Left forelimb (tissue), 1 donor: ENCODE results near the gene STK24.

Source experiments
- DNase-seq: peaks from one replicate; pipeline ENCODE4 v3.0.0-alpha.2; 2018; ENCODE audit warnings: low spot score

Gene STK24

DNA sequence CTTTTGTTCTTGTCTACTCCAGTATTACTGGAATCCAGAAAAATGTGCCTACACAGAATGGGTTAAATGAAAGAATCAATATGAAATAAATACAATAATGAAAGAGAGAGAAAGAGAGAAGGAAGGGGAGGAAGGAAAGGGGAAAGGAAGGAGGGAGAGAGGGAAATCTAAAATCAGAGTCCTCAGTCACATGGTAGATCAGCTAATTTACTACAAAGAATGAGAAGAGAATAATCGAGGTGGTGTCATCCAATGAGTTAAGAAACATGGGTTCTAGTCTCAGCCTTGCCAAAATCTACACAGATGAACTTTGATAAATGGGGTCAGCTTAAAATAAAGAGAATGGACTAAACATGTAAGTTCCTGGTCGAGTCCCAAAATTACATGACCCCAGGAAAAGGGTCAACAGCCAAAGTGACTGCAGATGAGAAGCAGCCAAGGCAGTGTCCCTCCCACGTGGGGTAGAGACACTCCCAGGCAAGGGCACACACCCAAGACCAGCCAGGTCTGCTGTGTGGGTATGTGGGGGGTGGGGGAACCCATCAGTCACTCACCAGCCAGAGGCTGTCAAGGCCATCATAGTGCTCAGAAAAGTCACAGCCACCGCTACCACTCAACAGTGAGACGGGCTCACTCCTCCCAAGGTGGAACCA lies 103.6 kb downstream of the STK24 start:
- DNase-seq = peak; percentile 45

DNA sequence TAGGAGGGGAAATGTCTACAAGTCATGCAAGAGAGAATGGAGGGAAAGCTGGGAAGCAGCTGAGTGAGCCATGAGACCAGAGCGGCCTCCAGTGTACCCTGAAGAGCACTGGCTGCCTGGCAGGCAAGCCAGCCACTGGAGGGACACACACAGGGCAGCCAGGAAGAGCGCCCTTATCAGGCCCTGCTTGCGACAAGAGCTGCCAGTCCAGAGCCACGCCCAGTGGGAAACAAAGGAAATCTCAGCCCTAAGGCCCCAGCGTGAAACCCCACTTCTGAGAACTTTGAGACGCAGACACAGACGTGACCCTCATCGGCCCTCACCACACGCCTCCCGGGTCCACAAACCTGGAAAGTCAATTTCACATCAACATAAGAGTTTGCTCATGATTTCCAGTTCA lies 105.0 kb downstream of the STK24 start:
- no peak for DNase-seq

DNA sequence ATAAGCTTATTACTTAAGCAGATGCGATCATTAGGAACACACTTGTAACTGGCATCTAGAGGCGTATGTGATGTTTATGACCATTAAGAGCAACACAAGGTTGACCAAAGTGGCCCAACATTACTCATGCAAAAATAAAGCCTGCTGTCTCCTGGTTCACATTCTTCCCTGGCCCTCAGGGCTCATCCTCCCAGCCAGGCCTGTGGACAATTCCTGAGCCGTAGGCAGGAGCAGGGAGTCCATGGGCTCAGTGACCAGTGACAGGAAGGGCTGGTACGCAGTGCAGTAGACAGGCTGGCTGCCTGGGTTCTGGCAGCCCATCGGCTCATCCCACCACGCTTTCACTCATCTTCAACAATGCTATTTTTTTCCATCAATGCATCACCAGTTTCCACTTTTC lies 106.0 kb downstream of the STK24 start:
- DNase-seq = peak; percentile 18

DNA sequence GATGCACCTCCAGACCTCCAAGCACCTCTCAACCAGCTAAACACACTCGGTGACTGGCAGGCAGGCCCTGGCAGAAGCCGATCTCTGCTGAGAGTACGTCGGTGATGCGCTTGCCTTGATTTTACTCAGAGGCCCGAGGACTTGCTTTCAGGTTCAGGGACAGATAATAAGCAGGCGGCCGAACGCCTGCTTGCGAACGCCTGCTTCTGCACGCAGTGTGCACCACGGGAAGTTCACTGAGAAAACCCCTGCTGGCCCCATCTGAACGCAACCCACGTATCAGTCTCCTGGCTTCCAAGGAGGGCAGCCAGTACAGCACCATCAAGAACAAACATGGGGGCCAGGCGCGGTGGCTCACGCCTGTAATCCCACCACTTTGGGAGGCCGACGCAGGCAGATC lies 108.0 kb downstream of the STK24 start:
- DNase-seq = no peak

DNA sequence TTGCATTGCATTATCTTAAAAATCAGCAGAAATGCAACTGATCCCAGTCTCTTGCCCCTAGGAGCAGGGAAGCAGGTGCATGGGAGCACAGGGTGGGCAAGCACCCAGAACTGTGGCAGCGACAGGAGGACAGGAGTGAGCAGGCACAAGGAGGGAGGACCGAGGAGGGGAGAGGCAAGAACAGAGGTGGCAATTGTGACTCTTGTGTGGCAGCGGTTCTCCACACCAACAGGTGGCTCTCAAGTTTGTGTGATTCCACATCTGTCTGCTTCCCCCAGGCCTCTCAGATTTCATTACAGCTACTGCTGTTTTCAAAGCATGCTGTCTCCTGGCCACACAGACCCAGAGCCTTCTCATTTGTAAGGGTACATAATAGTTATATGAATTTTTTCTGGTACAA lies 108.5 kb downstream of the STK24 start:
- DNase-seq = no peak

DNA sequence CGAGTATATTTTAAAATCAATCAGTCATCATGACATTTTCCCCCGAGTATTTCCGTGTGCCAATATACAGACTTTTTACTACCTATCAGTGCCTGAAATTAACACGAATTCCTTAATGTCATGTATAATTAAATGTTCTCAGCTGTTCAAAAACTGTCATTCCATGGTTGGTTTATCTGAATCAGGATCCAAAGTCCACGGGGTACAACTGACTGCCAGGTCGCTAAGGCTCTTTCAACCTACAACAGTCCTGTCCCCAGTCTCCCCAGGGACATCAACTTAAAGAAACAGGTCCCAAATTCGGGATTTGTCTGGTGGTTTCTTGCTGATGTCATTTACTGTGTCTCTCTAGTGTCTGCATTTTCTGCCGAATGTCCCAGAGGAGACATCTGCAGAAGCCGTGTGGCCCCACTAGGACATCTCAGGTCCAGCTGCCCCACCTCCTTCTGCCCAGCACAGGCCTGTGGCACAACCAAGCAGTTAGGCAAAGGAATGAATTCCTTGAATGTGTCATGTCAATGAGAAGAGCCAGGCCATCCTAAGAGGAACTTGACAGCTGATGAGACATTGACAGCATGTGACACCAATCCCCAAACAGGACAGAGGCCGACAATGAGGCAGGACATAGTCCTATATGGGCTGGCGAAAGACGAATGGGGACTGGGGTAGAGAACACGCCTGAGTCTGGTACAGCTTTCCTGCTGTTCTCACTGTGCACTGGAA lies 109.5 kb downstream of the STK24 start:
- DNase-seq = no peak

DNA sequence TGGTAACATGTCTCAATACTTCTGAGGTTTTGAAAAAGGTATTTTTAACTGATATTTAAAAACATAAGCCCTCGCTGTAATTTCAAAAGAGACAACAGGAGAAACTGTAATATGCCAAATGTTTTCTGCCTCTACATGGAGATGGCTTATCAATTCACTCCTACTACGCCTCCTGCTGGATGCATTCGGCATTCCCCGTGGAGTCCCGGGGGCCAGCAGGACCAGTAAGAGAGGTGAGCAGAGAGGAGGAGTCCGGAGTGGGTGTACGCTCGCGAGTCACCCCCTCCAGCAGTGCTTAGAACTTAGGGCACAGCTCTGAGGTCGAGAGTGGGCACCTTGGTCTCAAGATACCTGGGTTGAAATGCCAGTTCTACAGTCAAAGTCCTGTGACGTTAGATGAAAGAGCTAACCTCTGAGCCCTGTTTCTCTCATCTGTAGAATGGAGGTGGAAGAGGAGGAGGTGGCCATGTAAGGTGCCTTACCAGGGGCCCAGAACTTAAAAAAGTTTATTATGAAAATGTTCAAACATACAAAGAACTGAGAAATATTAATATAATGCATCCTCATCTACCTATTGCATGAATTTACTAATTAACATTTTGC lies 110.2 kb downstream of the STK24 start:
- no peak for DNase-seq

DNA sequence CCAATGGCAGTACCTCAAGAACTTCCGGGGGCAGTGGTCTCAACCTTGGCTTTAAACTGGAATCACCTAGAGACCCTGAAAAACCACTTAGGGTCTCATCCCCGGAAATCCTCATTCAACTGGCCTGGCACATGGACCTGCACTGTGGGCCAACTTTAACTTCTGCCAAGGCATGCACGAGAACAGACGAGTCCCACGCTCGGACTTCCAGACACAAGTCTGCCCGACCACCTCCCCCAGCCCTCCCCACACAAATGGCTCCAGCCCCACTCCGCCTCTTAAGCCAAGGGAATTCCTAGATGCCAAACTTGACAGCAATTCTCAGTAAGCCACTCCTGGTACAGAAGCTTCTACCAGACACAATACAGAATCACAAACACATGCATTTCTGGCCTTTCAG lies 114.0 kb downstream of the STK24 start:
- DNase-seq = no peak

DNA sequence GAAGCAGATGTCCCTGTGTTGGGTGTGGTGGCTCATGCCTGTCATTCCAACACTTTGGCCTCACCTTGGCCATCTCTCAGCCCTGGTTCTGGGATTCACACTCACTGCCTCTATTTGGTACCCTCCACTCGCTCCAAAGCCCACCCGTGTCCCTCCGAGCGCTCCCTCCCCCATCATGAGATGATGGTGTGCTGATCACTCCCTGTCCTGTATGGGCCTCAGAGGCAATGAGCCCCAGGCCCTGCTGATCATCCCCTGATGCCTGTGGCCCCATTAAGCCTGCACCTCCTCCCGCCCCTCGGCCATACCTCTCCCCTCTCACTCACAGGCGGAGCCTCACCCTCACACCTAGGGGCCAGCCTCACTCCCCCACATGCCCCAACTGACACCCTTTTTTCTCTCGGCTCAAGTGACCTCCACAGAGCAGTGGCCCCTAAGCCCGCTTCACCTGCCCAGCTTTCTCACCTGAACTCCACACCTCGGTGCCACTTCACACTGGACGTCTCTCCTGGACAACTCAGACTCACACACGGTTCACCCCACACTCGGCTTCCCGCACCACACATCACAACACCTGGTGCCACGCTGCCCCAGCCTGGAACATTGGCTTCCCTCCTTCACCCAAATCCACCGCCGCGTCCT lies 114.5 kb downstream of the STK24 start:
- no peak for DNase-seq

DNA sequence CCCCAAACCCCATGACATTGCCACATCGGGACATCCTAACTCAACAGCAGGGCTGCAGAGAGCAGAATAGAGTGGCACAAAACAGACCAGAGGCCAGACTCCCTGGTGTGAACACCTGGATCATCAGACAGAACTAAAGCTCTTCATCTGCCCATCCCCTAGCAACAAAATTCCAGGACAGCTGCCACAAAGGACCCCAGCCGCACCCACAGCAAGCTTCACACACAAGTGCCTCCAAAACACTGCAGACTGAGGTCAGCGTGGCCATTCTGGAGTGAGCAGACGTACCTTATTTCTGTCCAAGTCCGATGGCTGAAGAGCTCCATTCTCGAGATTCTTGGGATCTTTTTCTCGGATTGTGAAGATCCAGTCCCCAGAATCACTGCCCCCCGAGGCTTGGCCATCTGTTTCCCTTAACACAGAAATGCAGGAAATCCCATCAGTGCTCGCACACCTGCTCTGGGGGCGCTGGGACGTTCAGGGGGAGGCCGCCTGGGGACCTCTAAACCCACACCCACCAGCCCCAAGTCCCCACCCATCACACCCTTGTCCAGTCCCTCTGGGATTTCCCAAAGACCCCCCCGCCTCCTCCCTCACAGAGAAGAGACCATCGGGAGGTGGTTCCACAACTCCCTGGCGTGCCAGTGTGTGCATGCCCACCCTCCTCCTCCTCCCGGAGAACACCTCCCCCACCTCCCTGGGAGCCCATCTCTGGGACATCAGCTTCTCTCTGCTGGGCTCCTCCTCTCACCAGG lies 115.2 kb downstream of the STK24 start:
- DNase-seq = no peak

DNA sequence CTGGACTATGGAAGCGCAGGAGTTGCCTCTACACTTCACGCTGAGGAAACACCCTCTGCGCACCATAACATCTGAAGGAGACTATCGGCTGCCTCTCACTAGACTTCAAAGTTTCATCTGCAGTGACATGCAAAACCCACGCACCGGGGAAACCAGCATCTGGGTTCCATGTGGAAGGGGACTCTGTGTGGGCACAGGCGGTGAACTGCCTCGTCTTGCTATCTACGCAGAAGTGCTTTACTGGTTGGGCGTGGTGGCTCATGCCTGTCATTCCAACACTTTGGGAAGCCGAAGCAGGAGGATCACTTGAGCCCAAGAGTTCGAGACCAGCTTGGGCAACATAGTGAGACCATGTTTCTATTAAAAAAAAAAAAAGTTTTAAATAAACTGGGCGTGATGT lies 116.4 kb downstream of the STK24 start:
- no peak for DNase-seq

DNA sequence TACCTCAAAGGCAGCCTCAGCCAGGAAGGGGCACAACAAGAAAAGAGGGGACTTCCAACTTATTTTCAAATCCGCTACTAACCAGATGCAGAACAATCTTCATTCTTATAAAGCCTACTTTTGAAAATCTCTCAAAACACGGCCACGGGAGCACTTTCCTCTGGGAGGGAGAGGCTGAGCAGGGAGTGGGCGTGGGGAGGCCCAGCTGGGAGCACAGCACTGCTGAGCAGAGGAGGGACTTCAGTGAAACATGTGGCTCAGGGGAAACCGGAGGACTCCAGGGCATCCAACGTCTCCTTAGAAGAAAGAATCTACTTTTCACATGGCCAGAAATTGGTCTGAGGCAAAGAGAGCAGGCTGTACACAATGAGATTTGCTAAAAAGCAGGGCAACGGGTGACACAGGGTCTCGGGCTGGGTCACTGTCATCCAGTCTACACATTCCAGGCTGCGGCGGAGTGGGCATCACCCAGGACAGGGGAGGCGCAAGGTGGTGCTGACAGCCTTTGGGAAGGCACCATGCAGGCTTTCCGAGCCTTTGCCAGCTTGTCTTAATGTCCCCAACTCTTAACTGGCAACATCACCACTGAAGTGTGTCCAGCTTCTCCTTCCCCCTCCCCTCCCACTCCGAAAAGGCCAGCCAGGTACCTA lies 117.1 kb downstream of the STK24 start:
- DNase-seq = no peak

DNA sequence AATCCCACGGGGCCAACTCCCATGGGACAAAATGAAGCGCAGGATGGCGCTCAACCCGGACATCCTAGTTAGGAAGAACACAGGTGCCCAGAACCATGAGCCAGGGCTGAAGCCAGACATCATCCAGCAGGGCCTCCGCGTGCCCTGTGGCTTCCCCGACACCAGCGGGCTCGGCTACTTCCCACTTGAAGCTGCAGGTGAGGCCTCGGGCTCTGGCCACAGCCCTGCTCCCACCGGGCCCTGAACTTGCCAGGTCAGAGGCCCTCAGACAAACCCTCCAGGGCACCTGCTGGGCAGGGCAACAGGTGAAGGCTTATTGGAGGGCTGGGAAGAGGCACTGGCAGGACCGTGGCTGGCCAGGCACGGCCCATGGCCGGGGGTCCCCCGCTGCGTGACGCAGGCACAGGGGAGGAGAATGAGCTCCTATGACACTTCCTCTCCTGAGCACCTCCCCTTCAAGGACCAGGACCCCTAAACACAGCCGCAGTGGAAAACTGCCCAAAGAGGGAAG lies 117.7 kb downstream of the STK24 start:
- DNase-seq = no peak

DNA sequence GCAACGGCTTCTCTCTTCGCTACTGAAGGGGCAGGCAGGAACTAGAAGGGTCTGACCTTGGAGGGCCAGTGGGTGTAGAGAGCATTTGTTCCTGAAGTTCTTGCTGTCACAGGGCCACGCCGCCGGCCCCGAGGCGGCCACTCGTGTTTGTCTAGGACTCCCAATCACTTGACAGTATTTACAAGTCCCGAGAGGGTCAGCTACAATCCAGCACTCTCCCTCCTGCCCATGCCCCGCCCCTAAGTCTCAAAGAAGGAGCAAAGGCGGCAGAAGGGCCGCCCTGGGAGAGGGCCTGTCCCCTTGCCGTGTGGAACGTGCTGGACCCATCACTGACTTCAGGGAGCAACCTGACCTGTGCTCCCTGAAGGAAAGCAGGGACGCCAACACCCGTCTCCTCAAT lies 118.5 kb downstream of the STK24 start:
- DNase-seq = no peak

DNA sequence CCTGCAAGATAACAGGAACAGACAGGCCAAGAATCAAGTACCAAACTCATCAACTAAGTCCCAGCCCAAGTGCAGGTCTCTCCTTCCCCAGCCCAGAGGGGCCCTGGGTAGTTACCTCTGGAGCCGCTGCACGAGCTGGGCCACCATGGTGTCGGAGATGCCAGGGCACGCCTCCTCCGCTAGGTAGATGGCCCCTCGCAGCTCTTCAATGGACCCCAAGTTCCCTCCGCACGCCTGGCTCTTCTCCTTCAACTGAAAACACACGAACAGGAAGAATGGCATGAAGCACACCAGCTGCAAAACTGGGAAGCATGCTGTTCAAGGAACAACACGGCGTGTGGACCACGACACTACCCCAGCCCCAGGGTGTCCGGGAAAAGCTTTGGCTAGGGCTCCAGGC lies 119.9 kb downstream of the STK24 start:
- DNase-seq = no peak

DNA sequence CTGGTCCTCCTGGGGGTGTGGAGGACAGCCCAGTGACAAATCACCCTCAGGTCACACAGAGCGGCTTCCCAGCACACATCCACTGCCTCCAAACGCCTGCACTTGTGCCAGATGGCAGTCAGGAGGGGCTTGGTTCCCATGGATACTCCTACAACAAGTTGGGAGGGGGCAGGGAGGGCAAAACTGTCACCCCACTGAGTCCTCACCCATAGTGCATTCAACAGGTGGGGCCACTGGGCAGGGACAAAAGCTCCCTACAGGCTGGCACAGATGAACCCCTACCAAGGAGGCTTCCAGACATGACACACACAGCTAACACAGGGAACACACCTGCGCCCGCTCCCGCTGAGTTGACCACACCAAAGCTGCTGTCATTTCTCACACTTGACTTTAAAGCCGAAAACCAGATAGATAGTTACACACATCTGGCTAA lies 120.5 kb downstream of the STK24 start:
- no peak for DNase-seq

DNA sequence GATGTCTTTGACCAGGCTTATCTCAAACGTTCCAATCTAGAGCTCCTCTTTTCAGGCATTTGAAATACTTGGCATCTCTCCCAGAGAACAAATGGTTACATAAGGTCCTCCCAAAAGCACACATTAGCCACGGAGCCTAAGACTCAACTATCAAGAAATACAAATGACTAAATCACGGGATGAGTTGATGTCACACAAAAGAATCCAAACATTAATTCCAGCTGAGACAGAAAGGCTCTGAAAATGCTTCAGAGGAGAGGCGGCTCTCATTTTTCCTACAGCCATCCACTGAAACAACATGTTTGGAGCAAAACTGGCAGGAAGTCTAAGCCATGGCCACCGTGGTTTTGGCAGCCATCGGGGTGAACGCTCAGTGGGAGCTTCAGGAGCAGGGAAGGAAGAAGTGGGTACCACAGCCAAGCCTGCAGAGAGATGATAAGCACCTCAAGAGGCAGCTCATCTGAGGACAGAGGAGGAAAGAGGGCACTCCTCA lies 122.5 kb downstream of the STK24 start:
- no peak for DNase-seq

DNA sequence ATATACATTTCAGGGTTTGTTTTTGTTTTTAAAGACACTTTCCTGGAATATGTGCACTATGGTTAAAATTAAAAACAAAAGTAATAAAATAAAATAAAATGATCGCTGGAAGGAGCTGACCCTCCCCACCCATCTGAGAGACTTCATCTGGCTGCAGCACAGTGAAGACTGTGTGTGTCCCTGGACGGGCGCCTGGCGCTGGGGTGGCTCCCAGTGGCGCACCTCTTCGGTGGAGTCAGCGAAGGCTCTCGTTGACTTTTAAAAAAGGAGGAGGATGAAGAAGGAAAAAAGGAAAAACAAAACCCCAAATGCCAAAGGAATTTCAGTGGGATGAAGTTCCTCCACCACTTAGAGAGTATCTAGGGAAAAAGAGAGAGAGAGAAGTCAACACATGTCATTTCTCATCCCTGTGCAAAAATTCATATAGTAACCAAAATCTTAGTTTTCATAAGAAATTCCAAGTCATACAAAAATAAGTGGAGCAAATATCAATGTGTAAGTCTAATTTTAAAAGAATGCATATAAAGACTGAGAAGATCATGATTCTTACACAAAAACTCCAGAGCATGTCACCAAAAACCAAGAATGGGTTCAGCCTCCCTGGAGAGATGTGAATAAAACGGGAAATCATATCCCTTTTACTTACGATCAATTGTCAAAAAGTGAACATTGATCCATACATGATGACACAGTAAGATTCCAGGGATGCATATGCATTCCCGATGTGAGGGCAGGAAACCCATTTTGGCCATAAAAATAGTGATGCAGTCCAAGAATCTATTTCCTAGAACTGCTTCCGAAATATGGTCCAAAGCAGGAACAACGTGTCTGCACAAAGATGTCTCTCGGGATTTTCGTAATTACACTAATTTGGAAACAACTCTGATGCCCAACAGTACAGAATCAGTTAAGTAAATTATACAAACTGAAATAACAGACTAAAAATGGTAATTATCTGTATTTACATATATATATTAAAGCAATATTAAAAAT lies 123.8 kb downstream of the STK24 start:
- DNase-seq = no peak

DNA sequence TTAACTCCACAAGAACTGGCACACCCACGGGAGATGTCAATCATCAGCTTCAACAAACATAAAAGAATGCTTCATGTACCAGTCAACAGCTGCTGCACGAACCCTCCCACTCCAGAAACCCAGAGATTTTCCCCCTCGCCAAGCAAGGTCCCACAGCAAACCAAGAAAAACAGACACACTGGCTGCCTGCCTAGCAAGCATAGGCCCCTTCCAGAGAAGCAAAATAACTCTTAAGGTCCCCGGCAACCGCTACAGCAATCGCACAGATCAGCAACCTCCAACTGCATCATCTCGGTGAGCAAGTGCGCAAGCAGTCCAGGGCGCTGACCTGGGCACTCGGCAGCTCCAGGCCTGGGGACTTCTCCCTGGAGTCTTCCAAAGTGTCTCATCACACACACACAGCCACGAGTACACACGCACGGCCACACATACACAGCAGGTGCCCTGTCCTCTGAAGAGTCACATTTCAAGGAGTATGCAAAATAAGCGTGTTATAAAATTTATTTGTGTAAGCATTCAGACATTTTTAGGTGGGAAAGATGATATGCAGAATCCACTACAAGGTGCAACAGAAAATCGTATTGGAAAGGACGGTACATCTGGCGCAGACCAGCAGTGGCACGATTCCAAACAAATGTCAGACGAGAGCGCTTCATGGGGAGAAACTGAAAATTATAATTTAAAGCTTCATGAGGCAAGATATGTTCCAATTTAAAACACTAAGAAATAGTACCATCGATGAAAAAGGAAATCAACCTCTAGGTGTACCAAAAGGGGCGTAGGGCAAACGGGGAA lies 125.0 kb downstream of the STK24 start:
- no peak for DNase-seq
